Transverse colon (tissue), 4 donors: Measurements from ENCODE around the gene MED27. TPM values are rescaled to one million over a fixed set of nuclear protein-coding genes. Genes with fewer than 3 reads are reported as not detected.
"Not testable (repeated sequence)": the region's sequence is repeated elsewhere in the genome, so short reads cannot be mapped to it uniquely, and the experiment has no call there.

Experiments used
- DNase-seq: peaks from one replicate; pipeline ENCODE4 v3.0.0-alpha.2; 2019
- H3K27ac ChIP-seq, 4 donors: fragments of 200-600 bp; sonication (generic); 2 replicates each; pipeline ENCODE4 v1.5.1; 2016 to 2018; ENCODE audit warnings: inconsistent platforms in 4 of 4
- H3K27me3 ChIP-seq: fragments of 200-600 bp; sonication (generic); 2 replicates; pipeline ENCODE4 v1.5.1; 2017; ENCODE audit warnings: inconsistent platforms
- H3K36me3 ChIP-seq, 4 donors: fragments of 200-600 bp; sonication (generic); 2 replicates each; pipeline ENCODE4 v1.5.1; 2017 to 2019; ENCODE audit warnings: inconsistent platforms in 4 of 4
- H3K4me1 ChIP-seq, 4 donors: fragments of 200-600 bp; sonication (generic); 2 replicates each; pipeline ENCODE4 v1.5.1; 2017 to 2020; ENCODE audit warnings: inconsistent platforms in 4 of 4
- H3K4me3 ChIP-seq, 4 donors: fragments of 200-600 bp; sonication (generic); 1 replicate in 1 of 4; 2 replicates in 3 of 4; pipeline versions ENCODE4 v1.5.1 to v1.6.1; 2017 to 2019; ENCODE audit warnings: inconsistent platforms in 4 of 4
- H3K9me3 ChIP-seq, 2 donors: fragments of 200-600 bp; sonication (generic); 2 replicates each; pipeline ENCODE4 v1.5.1; 2017 to 2019; ENCODE audit warnings: inconsistent platforms in 2 of 2
- EP300 ChIP-seq: sonication (generic); formaldehyde crosslinking; IDR thresholded peaks from one replicate; pipeline ENCODE4 v1.6.1; 2017; ENCODE audit warnings: antibody characterized with exemption, low read depth
- POLR2A ChIP-seq: fragments of 450-650 bp; IDR thresholded peaks from one replicate; pipeline ENCODE4 v1.6.1; 2016; ENCODE audit warnings: antibody characterized with exemption, mild to moderate bottlenecking, moderate library complexity
- POLR2AphosphoS5 ChIP-seq, 3 donors: sonication (generic); formaldehyde crosslinking; IDR thresholded peaks; one replicate each; pipeline ENCODE4 v1.6.1; 2016; ENCODE audit warnings: antibody characterized with exemption in 3 of 3
- WGBS, 2 donors: methylation state at CpG; one replicate each; pipeline ENCODE4 v1.1.5; 2018; ENCODE audit warnings: low coverage in 1 of 2; 5-methylcytosine and 5-hydroxymethylcytosine counted together
- in situ Hi-C, 4 donors: fragments of 200-750 bp; cut with MboI; loops; one replicate each; pipeline versions ENCODE4 v1.15.0 to v1.15.1; 2017; ENCODE audit warnings: low sequenced_read_pairs in 3 of 4, low pct_ligation_motif_present in 1 of 4, low pct_unique_long_range_greater_than_20kb in 1 of 4
- intact Hi-C: fragments of 100-400 bp; cut with DNase I; formaldehyde crosslinking; loops from one replicate; pipeline ENCODE4 v1.15.1; 2023; ENCODE audit warnings: low total_unique reads
- total RNA-seq, 4 donors: library from RNA; depleted of rRNA; stranded (reverse); fragments of >200 nt; gene quantifications; one replicate each; pipeline ENCODE4 v1.1.0, GENCODE V29; 2016
- TF ChIP-seq, protein P1 (sequence below), 5 experiments: fragments of 200-600 bp in 3 of 5; fragments of 450-650 bp in 2 of 5; sonication (generic) in 3 of 5; IDR thresholded peaks; 1 replicate in 2 of 5; 2 replicates in 3 of 5; pipeline ENCODE4 v1.5.1; 2016 to 2017; ENCODE audit warnings: antibody characterized with exemption in 5 of 5, inconsistent platforms in 3 of 5, mild to moderate bottlenecking in 2 of 5, moderate library complexity in 1 of 5

MED27 gene
- total RNA-seq, 4 donors from 2014 or later, result 2.6 to 12.6 (median 7.1) TPM

DNA sequence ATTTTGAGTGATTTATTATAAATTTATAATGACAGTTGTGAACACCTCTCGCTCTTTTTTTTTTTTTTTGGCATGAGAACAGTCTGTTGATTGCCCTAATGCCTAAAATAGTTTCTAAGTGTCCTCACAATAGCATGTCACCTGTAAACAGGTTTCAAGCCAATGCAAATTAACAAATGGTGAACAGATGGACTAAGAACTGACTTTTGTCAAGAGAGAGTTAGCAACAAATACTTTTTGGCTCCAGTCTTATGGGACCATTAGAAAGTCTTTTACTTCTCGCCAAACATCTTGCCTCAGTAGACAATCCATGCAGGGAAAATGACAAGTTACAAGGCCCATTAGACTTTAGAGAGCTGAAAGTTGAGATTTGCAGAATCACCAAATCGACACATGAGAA is 67.8 kb downstream of the MED27 start:
- in situ Hi-C loops (no loop called here), intact Hi-C loops (no loop called here)
- H3K4me1 ChIP-seq, result peaks cover 0 to 4% (median 0%) of the 10 kb centered on the region in 4 donors
- H3K27me3 ChIP-seq, result no peaks in the 10 kb centered on the region
- H3K4me3 ChIP-seq, result no peak overlapping the region
- no peak for DNase-seq
- H3K27ac ChIP-seq, result no peak overlapping the region
- no peaks in the 10 kb centered on the region for H3K9me3 ChIP-seq
- TF ChIP-seq, protein P1, sequence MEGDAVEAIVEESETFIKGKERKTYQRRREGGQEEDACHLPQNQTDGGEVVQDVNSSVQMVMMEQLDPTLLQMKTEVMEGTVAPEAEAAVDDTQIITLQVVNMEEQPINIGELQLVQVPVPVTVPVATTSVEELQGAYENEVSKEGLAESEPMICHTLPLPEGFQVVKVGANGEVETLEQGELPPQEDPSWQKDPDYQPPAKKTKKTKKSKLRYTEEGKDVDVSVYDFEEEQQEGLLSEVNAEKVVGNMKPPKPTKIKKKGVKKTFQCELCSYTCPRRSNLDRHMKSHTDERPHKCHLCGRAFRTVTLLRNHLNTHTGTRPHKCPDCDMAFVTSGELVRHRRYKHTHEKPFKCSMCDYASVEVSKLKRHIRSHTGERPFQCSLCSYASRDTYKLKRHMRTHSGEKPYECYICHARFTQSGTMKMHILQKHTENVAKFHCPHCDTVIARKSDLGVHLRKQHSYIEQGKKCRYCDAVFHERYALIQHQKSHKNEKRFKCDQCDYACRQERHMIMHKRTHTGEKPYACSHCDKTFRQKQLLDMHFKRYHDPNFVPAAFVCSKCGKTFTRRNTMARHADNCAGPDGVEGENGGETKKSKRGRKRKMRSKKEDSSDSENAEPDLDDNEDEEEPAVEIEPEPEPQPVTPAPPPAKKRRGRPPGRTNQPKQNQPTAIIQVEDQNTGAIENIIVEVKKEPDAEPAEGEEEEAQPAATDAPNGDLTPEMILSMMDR (IDR thresholded peaks at IDR 0.05), result no peak
- TF ChIP-seq POLR2A (no peak), EP300 (no peak), POLR2AphosphoS5 (IDR thresholded peaks at IDR 0.05) (no peak)
- H3K36me3 ChIP-seq, result no peaks in the 10 kb centered on the region
- WGBS, 2 donors, result 85 to 92% methylated on average over 3 of the region's 3 CpGs

- H3K36me3 ChIP-seq, result no peaks in the 10 kb centered on the region
- H3K4me3 ChIP-seq, result no peak overlapping the region
- no peak overlapping the region for H3K27ac ChIP-seq
- no peaks in the 10 kb centered on the region for H3K27me3 ChIP-seq
- TF ChIP-seq POLR2AphosphoS5 (IDR thresholded peaks at IDR 0.05), result no peak
- TF ChIP-seq, protein P1 (IDR thresholded peaks at IDR 0.05), result no peak
- no peak for TF ChIP-seq EP300
- no peak for TF ChIP-seq POLR2A
- H3K4me1 ChIP-seq, result peaks cover 0 to 3% (median 0%) of the 10 kb centered on the region in 4 donors
- H3K9me3 ChIP-seq, result no peaks in the 10 kb centered on the region
- DNase-seq, result no peak
- intact Hi-C loops, result no loop called here
- in situ Hi-C loops, result no loop called here
- WGBS, 2 donors, result 94% methylated on average over 2 of the region's 2 CpGs; no CpG with 5 or more reads in 1 of the 2 donors
Measured at GRCh38 chr9:132011309-132011708, 68.4 kb downstream of the MED27 start.

DNA sequence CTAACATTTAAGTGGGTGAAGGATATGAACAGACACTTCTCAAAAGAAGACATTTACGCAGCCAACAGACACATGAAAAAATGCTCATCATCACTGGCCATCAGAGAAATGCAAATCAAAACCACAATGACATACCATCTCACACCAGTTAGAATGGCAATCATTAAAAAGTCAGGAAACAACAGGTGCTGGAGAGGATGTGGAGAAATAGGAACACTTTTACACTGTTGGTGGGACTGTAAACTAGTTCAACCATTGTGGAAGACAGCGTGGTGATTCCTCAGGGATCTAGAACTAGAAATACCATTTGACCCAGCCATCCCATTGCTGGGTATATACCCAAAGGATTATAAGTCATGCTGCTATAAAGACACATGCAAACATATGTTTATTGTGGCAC is 69.5 kb downstream of the MED27 start:
- H3K36me3 ChIP-seq, intact Hi-C loops, in situ Hi-C loops, H3K27me3 ChIP-seq, H3K4me3 ChIP-seq, H3K27ac ChIP-seq, H3K4me1 ChIP-seq, H3K9me3 ChIP-seq, DNase-seq: not testable (repeated sequence)
- 80 to 86% methylated on average over 1 of the region's 2 CpGs for WGBS, 2 donors

- WGBS, 2 donors, result 71 to 81% methylated on average over 6 to 12 of the region's 12 CpGs
- Histone ChIP-seq H3K27me3 (no peaks in the 10 kb centered on the region), H3K36me3 (no peaks in the 10 kb centered on the region), H3K9me3 (no peaks in the 10 kb centered on the region), H3K4me3 (no peak overlapping the region), H3K4me1 (peaks cover 0 to 4% (median 0%) of the 10 kb centered on the region in 4 donors), H3K27ac (no peak overlapping the region)
- no peak for DNase-seq
- intact Hi-C loops (no loop called here), in situ Hi-C loops (no loop called here)
- TF ChIP-seq POLR2A, result no peak
- TF ChIP-seq, protein P1 (IDR thresholded peaks at IDR 0.05), result no peak
- TF ChIP-seq EP300, result no peak
- TF ChIP-seq POLR2AphosphoS5 (IDR thresholded peaks at IDR 0.05), result no peak
Measured at GRCh38 chr9:132008855-132009812, 70.5 kb downstream of the MED27 start.
